Omental fat pad (tissue), 4 donors: ENCODE measurements around the gene PLXNB2. TPM values are rescaled to one million over a fixed set of nuclear protein-coding genes. Genes with fewer than 3 reads are reported as not detected.

Experiments
- ATAC-seq: fragments of 150-250 bp; one replicate; pipeline ENCODE4 v1.9.1; 2016; ENCODE audit warnings: mild to moderate bottlenecking, moderate library complexity; ENCODE audit not compliant: low FRiP score
- DNase-seq: peaks from one replicate; pipeline ENCODE4 v3.0.0-alpha.2; 2019; ENCODE audit warnings: low spot score
- CTCF ChIP-seq, 3 donors: fragments of 450-650 bp; IDR thresholded peaks; one replicate each; pipeline ENCODE4 v1.5.1; 2016 to 2017; ENCODE audit warnings: antibody characterized with exemption in 3 of 3, mild to moderate bottlenecking in 3 of 3, moderate library complexity in 2 of 3
- total RNA-seq, 4 donors: library from RNA; depleted of rRNA; stranded (reverse); fragments of >200 nt; gene quantifications; one replicate each; pipeline ENCODE4 v1.1.0, GENCODE V29; 2016

PLXNB2 gene
- total RNA-seq, 4 donors from 2014 or later: 91.4 to 130 (median 115) TPM

- no peak for DNase-seq
- TF ChIP-seq CTCF (IDR thresholded peaks at IDR 0.05): no peak
- ATAC-seq: no peak
Measured at GRCh38 chr22:50296658-50297490, 10.6 kb downstream of the PLXNB2 start.

- TF ChIP-seq CTCF (IDR thresholded peaks at IDR 0.05): no peak
- DNase-seq (no peak), ATAC-seq (no peak)
Measured at GRCh38 chr22:50294319-50294656, 13.2 kb downstream of the PLXNB2 start.

GRCh38 chr22:50293441-50294318 is 13.8 kb downstream of the PLXNB2 start:
- no peak for TF ChIP-seq CTCF (IDR thresholded peaks at IDR 0.05)
- DNase-seq (no peak), ATAC-seq (peak; percentile 37)

DNA sequence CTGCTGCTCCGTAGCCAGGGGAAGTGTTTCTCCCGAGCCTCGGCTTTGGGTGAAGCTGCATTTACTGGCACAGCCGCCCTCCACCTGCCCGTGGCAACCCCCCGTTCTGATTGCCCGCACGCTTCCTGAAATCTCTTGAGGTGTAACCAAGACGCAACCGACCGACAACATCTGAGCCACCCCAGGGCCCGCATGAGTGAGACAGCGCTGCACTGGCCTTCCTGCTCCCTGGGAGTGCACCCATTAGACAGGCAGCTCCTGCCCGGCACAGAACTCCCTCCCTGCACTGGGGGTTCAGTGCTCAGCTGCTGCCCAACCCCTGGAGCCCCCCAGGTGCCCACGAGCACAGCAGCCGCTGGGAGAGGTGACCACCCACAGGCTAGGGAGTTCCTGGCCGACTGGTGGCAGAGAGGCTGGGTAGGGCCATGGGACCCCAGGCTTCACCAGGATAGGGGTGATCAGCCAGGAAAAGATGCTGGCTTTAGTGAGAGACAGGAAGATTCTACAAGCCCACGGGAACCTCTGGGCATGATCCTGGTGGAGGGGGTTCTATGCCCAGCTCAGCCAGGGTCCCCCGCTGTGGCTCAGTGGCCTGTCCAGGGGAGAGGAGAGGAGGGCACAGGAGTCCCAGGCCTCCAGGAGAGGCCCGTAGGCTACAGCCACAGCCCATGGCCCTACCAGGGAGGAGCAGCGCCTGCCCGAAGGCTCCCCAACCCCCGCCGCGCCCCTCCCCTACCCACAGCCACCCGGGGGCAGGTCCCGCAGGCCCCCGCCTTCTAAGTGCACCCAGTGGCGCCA is 14.6 kb downstream of the PLXNB2 start:
- no peak for TF ChIP-seq CTCF (IDR thresholded peaks at IDR 0.05)
- ATAC-seq (peak; percentile 4), DNase-seq (no peak)

DNA sequence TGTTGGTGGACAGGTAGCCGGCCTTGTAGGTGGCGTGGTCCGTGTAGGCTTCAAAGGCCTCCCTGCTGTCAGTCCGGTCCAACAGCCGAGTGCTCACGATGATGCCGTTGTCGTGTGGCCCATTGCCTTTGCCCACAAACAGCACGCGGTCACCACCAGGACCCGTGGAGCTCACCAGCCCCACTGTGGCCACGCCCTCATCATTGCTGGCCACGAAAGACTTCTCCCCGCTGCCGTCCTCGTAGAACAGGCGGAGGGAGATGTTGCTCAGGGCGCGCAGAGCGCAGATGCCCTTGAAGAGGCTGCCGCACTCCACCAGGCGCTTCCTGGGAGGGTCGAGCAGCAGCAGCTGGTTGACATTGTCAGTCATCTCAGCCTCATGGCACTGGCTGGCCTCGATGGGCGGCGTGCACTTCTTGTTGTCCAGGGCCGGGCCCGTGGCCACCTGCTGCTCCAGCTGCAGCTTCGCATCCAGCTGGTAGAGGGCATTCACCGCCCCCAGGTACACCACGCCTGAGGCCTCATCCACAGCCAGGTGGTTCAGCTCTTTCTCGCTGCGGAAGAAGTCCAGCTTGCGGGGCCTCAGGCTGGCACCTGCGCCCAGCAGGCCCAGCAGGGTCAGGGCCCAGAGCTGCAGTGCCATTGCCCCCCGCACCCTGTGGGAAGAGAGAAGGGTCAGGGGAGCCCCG is 17.4 kb downstream of the PLXNB2 start:
- no peak for ATAC-seq
- no peak for TF ChIP-seq CTCF (IDR thresholded peaks at IDR 0.05)
- no peak for DNase-seq

- no peak for ATAC-seq
- no peak for DNase-seq
- TF ChIP-seq CTCF (IDR thresholded peaks at IDR 0.05): no peak
Measured at GRCh38 chr22:50289151-50289941, 18.1 kb downstream of the PLXNB2 start.
